Measurements from ENCODE around the gene C5orf63.

- TF ChIP-seq CTCF (IDR thresholded peaks at IDR 0.05; ENCODE audit: poor library complexity, severe bottlenecking) (no peak), EZH2 (IDR thresholded peaks at IDR 0.05; ENCODE audit: borderline replicate concordance, insufficient read depth, low read length, poor library complexity, severe bottlenecking) (no peak)
Measured at GRCh38 chr5:127007522-127007921, 65.8 kb downstream of the C5orf63 start.
